NCI-H748 treated with DMSO at 0.1 percent for 48 hours (cell line): ENCODE measurements around the gene SH2D4B.

ENCODE experiments used
- DNase-seq: peaks from one replicate; lab custom pipeline; 2025; lab: John Stamatoyannopoulos, UW

The SH2D4B gene

DNA sequence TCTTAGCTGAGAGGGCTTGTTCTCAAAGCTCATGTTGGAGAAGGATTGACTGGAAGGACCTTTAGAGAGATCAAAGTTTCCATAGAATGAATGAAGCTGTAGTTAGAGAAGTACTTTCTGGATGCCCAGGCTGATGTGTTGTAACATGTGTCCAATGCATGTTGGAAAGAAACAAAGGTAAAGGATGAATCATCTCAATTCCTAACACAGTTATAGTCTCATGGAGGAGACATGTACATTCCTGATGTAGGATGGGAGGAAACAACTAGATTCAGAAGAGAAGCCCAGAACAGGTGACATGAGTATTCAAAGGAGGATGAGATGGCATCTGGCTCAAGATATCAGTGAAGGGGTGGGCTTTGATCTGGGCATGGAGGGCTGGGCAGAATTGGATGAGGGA lies 152.7 kb downstream of the SH2D4B start:
- DNase-seq = no peak

DNA sequence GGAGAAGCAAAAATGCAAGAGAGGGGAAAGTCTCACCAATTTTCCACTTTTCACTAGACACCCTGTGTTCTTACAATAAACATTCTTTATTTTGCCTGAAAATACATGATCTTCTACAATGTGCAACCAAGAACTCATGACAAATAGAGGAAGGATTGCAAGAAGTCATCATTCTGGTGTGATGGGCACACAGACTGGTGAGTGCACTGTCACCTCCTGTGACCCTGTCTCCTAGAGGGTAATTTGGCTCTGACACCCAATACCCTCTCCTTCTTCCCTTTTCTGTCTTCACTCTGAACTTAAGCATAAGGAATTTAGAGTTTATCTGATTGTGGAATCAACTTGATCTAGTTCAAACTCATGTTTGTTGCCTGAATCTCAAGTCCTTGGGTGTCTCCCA lies 153.7 kb downstream of the SH2D4B start:
- no peak for DNase-seq

DNA sequence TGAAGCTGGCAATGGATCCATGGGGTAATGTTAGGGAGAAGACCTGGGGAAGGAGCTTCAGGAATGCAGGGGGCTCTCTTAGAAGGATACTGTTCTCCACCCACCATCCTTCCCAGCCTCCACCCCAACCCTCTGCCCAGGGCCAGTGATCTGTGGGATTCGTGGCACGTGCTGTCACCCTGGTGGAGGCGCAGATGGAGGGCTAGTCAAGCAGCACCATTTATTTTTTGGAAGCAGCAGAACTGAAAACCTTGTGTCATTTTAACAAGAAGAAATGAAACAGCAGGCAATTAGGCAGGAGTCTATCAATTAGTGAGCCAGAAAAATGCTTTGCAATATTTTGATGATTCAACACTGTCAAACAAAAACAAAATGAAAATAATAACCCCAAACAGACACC lies 155.9 kb downstream of the SH2D4B start:
- no peak for DNase-seq

DNA sequence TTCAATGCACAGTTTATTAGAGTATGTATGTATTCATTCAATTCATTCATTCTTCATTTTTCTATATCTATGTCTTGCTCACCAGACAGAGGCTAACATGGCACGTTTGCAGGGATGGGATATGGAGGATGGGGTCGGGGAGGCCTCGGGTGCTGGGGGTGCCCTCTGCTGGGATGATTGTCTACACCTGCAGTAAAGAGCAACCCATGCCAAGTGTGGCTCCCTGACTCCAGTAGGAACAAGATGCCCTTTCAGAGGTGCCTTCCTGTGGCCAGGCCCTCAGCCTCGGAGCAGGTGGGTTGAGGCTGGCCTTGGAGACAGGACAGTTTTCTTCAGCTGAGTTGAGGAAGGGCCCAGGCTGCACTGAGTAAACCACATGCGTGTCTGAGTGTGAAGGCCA lies 157.2 kb downstream of the SH2D4B start:
- DNase-seq = no peak
